MM.1S (cell line): ENCODE measurements around the gene ZNF217.

Experiments used
- CTCF ChIP-seq: fragments of 300-600 bp; sonication (generic); IDR thresholded peaks from 2 replicates; pipeline ENCODE4 v1.5.1; 2016; ENCODE audit warnings: antibody characterized with exemption, low read length, mixed read lengths
- EZH2 ChIP-seq: fragments of 300-600 bp; sonication (generic); optimal IDR thresholded peaks from 2 replicates; pipeline ENCODE3; 2017; ENCODE audit warnings: low read depth, mild to moderate bottlenecking, antibody characterized with exemption, low read length, mixed read lengths
- EZH2phosphoT487 ChIP-seq: fragments of 300-600 bp; sonication (generic); IDR thresholded peaks from 2 replicates; pipeline ENCODE4 v1.6.1; 2018; ENCODE audit warnings: antibody characterized with exemption, low read length

GRCh38 chr20:53623134-53623453 is 29.5 kb upstream of the ZNF217 start:
- no peak for TF ChIP-seq CTCF
- no peak for TF ChIP-seq EZH2
- no peak for TF ChIP-seq EZH2phosphoT487
